Measurements from ENCODE around the gene CFAP58.

Gene CFAP58

DNA sequence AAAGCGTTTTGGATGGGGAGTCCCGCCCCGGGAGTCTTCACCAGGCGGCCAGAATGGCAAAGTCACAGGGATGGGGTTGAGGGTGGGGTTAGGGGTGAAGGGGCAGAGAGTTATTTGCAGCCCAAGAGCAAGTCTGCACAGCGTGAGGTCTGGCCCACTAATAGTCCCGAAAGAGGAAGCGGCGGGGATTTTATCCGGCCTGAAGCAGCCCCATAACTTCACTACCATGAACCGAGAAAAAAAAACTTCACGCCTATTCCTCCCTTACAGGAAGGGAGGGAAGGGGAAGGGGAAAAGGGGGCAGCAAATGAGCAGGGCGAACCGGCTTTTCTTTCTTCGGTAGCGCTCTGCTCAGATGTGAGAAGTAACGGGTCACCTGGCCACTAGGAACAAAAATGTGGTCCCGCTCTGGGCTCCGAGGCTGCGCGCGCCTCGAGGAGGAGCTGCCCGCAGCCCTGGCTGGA lies 16.1 kb upstream of the CFAP58 start:
- CTCF ChIA-PET, result interaction anchor here (0.7 to 2.0 kb wide), 10 partner anchors 13 to 479 kb away, joined by 3 to 11 read pairs (median 4); no protein-coding TSS in a partner anchor
- TF ChIP-seq, protein P1, sequence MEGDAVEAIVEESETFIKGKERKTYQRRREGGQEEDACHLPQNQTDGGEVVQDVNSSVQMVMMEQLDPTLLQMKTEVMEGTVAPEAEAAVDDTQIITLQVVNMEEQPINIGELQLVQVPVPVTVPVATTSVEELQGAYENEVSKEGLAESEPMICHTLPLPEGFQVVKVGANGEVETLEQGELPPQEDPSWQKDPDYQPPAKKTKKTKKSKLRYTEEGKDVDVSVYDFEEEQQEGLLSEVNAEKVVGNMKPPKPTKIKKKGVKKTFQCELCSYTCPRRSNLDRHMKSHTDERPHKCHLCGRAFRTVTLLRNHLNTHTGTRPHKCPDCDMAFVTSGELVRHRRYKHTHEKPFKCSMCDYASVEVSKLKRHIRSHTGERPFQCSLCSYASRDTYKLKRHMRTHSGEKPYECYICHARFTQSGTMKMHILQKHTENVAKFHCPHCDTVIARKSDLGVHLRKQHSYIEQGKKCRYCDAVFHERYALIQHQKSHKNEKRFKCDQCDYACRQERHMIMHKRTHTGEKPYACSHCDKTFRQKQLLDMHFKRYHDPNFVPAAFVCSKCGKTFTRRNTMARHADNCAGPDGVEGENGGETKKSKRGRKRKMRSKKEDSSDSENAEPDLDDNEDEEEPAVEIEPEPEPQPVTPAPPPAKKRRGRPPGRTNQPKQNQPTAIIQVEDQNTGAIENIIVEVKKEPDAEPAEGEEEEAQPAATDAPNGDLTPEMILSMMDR (conservative IDR thresholded peaks at IDR 0.05; ENCODE audit: low read depth), result no peak
- no peak for DNase-seq (ENCODE audit: low spot score)
- H3K27ac ChIP-seq, result peak overlapping the region; percentile 91
- POLR2A ChIA-PET (ENCODE audit: low non-redundant PET), result no interaction called here

DNA sequence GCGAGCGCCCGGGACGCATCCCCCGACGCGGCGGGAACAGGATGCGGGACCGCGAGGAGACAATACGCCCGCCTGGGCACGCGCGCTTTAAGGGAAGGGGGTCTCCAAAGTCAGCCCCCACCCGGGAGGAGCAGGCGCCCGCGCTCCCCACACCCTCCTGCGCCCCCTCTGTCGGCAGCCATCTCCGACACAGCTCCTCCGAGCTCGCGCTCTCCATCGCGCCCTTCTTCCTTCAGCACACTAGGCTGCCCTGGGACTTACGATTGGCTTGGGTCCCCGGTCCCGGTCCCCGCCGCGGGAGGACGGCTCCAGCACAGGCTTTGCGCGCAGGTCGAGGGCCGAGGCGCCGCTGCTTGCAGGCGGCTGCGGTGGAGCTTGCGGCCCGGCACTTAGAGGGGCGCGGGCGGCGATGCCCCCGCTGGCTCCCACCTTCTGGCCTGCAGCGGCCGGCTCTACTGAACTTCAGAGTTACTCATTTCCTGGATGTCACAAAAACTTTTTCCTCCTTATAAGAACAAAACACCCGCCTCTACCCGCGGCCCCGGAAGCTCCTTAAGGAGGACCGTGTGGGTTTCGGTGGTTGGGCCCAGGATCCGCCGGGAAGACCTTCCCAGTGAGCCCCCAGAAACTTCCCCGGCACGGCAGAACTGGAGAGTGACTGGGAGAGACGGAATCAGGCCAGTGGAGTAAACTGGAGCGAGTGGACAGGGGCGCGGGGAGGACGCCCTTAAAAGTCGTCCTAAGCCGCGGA lies 15.5 kb upstream of the CFAP58 start, which contains the start of gene ITPRIP:
Gene ITPRIP (minus strand): TSS at position 481 of the 751 bp plus-strand sequence. CDS start 22,414 bp downstream, outside the sequence.
- peak; percentile 70 for DNase-seq (ENCODE audit: low spot score)
- ChIA-PET POLR2A (ENCODE audit: low non-redundant PET) (interaction anchor here (0.6 to 1.0 kb wide), 2 partner anchors 11 to 15 kb away, joined by 3 to 5 read pairs; partner anchors contain the start of gene CFAP58), CTCF (interaction anchor here (0.7 to 2.0 kb wide), 11 partner anchors 12 to 480 kb away, joined by 3 to 11 read pairs (median 3); no protein-coding TSS in a partner anchor)
- TF ChIP-seq, protein P1 (conservative IDR thresholded peaks at IDR 0.05; ENCODE audit: low read depth), result no peak
- H3K27ac ChIP-seq, result peak within 1 kb of the TSS; percentile 91

DNA sequence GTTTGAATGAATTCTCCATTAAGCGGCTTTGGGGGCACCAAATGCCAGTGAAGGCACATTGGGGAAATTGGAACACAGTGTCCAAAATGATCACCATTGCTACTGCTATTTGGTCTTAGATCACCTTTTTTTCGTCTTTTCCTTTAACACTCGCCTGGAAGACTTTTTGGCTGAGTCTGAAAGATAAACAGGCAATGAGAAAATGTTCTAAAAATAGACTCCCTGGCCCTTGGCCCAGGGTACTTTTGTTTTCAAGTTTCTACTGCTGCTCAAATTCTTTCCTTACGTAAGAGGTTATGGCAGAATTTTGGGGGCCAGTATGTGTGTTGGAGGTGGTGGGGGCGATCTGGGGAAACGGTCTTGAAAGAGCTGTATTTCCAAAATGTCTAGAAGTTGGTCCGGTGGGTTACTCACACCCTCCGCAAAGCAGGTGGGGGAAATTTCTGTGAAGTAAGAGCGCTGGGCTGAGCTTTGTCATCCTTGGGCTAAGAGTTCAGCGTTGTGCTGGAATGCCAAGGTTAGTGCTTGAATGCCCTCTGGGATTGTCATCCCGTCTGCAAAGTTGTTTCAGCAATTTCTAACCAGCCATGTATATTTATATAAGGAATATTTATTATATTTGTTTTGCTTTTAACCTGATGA lies 14.0 kb upstream of the CFAP58 start:
- no peak for DNase-seq (ENCODE audit: low spot score)
- POLR2A ChIA-PET (ENCODE audit: low non-redundant PET), result no interaction called here
- H3K27ac ChIP-seq, result peak overlapping the region; percentile 91
- CTCF ChIA-PET, result interaction anchor here (1.6 kb wide), 1 partner anchor 48 kb away, joined by 4 read pairs; no protein-coding TSS in a partner anchor
- TF ChIP-seq, protein P1 (conservative IDR thresholded peaks at IDR 0.05; ENCODE audit: low read depth), result no peak

DNA sequence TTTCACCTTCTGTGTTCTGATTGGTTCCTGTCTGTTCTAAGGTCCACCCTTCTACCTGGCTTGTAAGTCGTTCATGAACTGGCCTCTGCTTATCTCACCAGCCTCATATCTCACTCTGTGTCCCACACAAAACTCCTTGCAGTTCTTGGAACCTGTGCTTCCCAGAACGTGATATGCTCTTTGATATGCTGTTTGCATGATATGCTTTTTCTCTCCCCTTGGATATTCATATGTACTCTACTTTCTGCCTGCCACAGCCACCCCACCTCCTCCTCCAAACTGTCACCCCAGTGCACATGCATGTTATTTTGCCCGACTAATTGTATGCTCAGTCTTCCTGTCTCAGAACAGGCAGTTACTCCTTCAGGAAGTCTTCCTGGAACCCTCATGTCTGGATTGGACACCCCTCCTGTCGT lies 13.5 kb upstream of the CFAP58 start:
- ChIA-PET POLR2A (ENCODE audit: low non-redundant PET) (no interaction called here), CTCF (interaction anchor here (1.6 kb wide), 1 partner anchor 48 kb away, joined by 4 read pairs; no protein-coding TSS in a partner anchor)
- TF ChIP-seq, protein P1 (conservative IDR thresholded peaks at IDR 0.05; ENCODE audit: low read depth), result no peak
- H3K27ac ChIP-seq, result peak overlapping the region; percentile 91
- DNase-seq (ENCODE audit: low spot score), result no peak

DNA sequence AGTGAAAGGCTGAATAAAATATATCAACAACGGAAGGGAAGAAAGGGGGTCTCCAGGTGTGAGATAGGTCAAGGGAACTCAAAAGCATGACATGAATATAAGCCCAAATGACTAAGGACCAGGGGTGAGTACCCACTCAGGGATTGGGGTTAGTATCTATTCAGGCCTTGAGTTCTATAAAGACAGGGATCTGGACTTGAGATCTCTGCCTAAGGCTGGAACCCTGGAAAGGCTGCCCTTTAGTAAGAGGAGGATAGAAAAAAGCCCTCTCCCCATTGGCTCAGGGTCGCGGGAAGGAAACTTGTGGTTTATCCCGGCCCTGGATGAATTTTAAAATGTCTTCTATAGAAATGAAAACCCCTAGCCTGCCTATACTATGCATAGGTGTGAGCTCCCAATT lies 13.0 kb upstream of the CFAP58 start:
- H3K27ac ChIP-seq, result no peak overlapping the region
- CTCF ChIA-PET, result interaction anchor here (0.7 kb wide), 1 partner anchor 47 kb away, joined by 5 read pairs; no protein-coding TSS in a partner anchor
- TF ChIP-seq, protein P1 (conservative IDR thresholded peaks at IDR 0.05; ENCODE audit: low read depth), result no peak
- no peak for DNase-seq (ENCODE audit: low spot score)
- POLR2A ChIA-PET (ENCODE audit: low non-redundant PET), result no interaction called here

DNA sequence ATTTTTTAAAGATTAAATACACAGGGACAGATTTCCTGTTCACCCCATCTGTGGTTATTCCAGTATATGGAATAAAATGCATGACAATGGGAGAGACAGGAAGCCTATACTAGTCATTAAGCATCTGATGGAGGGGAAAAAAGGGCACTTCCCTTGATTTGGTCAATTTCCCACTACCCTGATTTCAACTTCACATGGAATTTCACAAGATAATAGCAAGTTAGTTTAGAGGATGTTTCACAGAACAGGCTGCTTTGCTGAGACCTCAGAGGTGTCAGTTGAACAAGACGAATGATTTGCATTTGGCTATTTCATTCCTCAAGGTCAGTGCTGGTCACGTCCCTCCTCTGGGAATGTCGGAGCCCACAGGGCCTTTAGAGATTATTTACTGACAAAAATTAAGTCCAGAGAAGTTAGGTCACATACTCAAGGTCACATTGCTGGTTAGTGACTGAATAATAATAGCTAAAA lies 10.7 kb upstream of the CFAP58 start:
- no peak overlapping the region for H3K27ac ChIP-seq
- ChIA-PET CTCF (no interaction called here), POLR2A (ENCODE audit: low non-redundant PET) (interaction anchor here (0.6 to 0.7 kb wide), 2 partner anchors 74 to 622 kb away, joined by 4 to 8 read pairs; no protein-coding TSS in a partner anchor)
- TF ChIP-seq, protein P1 (conservative IDR thresholded peaks at IDR 0.05; ENCODE audit: low read depth), result no peak
- no peak for DNase-seq (ENCODE audit: low spot score)

All from RWPE1 (cell line).